Thoracic aorta (tissue), 2 donors: ENCODE results near the gene SMARCD3. TPM values are rescaled to one million over a fixed set of nuclear protein-coding genes. Genes with fewer than 3 reads are reported as not detected.

Source experiments
- ATAC-seq: fragments of 150-250 bp; one replicate; pipeline ENCODE4 v1.8.0; 2017; ENCODE audit warnings: low read depth; ENCODE audit not compliant: insufficient number of reproducible peaks, low FRiP score
- DNase-seq: peaks from one replicate; pipeline ENCODE4 v3.0.0-alpha.2; 2020; ENCODE audit warnings: low spot score
- H3K27ac ChIP-seq, 2 donors: fragments of 200-600 bp; sonication (generic); 1 replicate in 1 of 2; 2 replicates in 1 of 2; pipeline ENCODE4 v1.5.1; 2016; ENCODE audit warnings: mild to moderate bottlenecking in 2 of 2, moderate library complexity in 2 of 2
- H3K27me3 ChIP-seq: fragments of 200-600 bp; sonication (generic); replicated peaks from 2 replicates; pipeline ENCODE4 v1.6.0; 2016; ENCODE audit warnings: mild to moderate bottlenecking; ENCODE audit not compliant: insufficient read depth
- H3K36me3 ChIP-seq: fragments of 200-600 bp; sonication (generic); one replicate; pipeline ENCODE4 v1.5.1; 2016
- H3K4me1 ChIP-seq, 2 donors: fragments of 200-600 bp; sonication (generic); 1 replicate in 1 of 2; 2 replicates in 1 of 2; pipeline versions ENCODE4 v1.5.1 to v1.6.0; 2016; ENCODE audit warnings: low read depth in 2 of 2, mild to moderate bottlenecking in 1 of 2; ENCODE audit not compliant: control insufficient read depth in 1 of 2
- H3K4me3 ChIP-seq: fragments of 200-600 bp; sonication (generic); 2 replicates; pipeline ENCODE4 v1.5.1; 2016; ENCODE audit warnings: mild to moderate bottlenecking
- H3K9me3 ChIP-seq: fragments of 200-600 bp; sonication (generic); 2 replicates; pipeline ENCODE4 v1.5.1; 2016
- CTCF ChIP-seq: fragments of 200-600 bp; sonication (generic); IDR thresholded peaks from one replicate; pipeline ENCODE4 v1.5.1; 2019; ENCODE audit warnings: antibody characterized with exemption
- total RNA-seq, 2 donors: library from RNA; depleted of rRNA; stranded (reverse); fragments of >200 nt; gene quantifications; one replicate each; pipeline versions ENCODE4 v1.1.0 to v1.2.3, GENCODE V29; 2016

Gene SMARCD3
- total RNA-seq, 2 donors from 2014 or later: 51.1 to 110 TPM

GRCh38 chr7:151289891-151290290 is 41.4 kb upstream of the SMARCD3 start:
- peaks cover 0 to 7% of the 10 kb centered on the region in 2 donors for H3K4me1 ChIP-seq
- H3K4me3 ChIP-seq: no peak overlapping the region
- DNase-seq (no peak), ATAC-seq (no peak)
- H3K36me3 ChIP-seq: no peaks in the 10 kb centered on the region
- no peak overlapping the region for H3K27ac ChIP-seq
- TF ChIP-seq CTCF: no peak
- H3K27me3 ChIP-seq: no peaks in the 10 kb centered on the region
- no peaks in the 10 kb centered on the region for H3K9me3 ChIP-seq

DNA sequence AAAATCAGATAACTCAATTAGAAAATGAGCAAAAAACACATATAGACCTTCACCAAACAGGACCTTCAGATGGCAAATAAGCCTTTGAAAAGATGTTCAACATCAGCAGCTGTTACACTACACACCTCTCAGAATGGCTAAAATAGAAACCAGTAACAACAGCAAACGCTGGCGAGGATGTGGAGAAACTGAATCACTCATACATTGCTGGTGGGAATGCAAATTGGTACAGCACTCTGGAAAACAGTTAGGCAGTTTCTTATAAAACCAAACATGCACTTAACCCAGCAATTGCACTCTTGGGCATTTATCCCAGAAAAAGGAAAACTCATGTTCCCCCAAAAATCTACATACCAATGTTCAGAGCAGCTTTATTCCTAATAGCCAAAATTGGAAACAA is 37.7 kb upstream of the SMARCD3 start:
- H3K27ac ChIP-seq: peak overlapping the region in 1 of 2 donors; percentile 1
- no peak overlapping the region for H3K4me3 ChIP-seq
- DNase-seq (no peak), ATAC-seq (no peak)
- TF ChIP-seq CTCF: no peak
- no peaks in the 10 kb centered on the region for H3K36me3 ChIP-seq
- H3K4me1 ChIP-seq: peaks cover 0 to 7% of the 10 kb centered on the region in 2 donors
- H3K27me3 ChIP-seq: no peaks in the 10 kb centered on the region
- H3K9me3 ChIP-seq: no peaks in the 10 kb centered on the region

GRCh38 chr7:151283302-151283701 is 34.8 kb upstream of the SMARCD3 start:
- ATAC-seq (no peak), DNase-seq (no peak)
- Histone ChIP-seq H3K4me3 (no peak overlapping the region), H3K9me3 (no peaks in the 10 kb centered on the region), H3K27ac (no peak overlapping the region), H3K4me1 (peaks cover 0 to 7% of the 10 kb centered on the region in 2 donors), H3K36me3 (no peaks in the 10 kb centered on the region), H3K27me3 (no peaks in the 10 kb centered on the region)
- TF ChIP-seq CTCF: no peak

DNA sequence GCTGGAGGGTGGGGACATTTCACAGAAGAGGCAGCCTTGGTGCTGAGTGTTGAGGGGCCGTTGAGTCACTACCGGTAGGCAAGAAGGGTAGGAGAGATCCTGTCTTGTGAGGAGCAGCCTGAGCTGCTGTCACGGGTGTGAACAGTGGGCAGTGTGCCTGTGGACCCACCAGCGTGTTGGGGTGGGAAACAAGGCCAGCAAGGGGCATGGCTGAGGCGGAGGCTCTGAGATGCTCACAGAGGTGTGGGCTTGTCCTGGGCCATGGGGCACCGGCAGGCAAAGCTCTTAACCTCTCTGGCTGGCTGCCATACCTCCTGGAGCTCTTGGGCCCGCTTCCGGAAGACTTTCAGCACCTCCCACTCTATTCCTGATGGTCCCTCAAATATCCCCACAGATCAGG is 33.6 kb upstream of the SMARCD3 start:
- DNase-seq: no peak
- TF ChIP-seq CTCF: no peak
- Histone ChIP-seq H3K4me3 (no peak overlapping the region), H3K9me3 (no peaks in the 10 kb centered on the region), H3K27me3 (no peaks in the 10 kb centered on the region), H3K4me1 (peaks cover 7% of the 10 kb centered on the region in 2 donors), H3K27ac (no peak overlapping the region), H3K36me3 (no peaks in the 10 kb centered on the region)
- ATAC-seq: no peak

DNA sequence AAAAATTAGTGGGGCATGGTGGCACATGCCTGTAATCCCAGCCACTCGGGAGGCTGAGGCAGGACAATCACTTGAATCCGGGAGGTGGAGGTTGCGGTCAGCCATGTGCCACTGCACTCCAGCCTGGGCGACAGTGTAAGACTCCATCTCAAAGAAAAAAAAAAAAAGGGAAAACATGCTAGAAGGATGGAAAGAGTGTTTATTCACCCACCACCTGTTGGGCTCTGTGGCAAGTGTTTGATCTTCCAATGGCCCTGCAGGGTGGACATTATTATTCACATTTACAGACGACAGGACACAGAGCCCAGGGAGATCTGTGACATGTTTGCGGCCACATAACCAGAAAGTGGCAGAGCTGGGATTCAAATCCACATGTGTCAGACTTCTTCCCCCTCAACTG is 33.2 kb upstream of the SMARCD3 start:
- H3K9me3 ChIP-seq: no peaks in the 10 kb centered on the region
- H3K4me1 ChIP-seq: peaks cover 6 to 8% of the 10 kb centered on the region in 2 donors
- ATAC-seq (no peak), DNase-seq (no peak)
- H3K36me3 ChIP-seq: no peaks in the 10 kb centered on the region
- H3K27me3 ChIP-seq: no peaks in the 10 kb centered on the region
- TF ChIP-seq CTCF: no peak
- no peak overlapping the region for H3K4me3 ChIP-seq
- no peak overlapping the region for H3K27ac ChIP-seq
